GM12891 (cell line): ENCODE results near the gene MYOZ3.

ENCODE experiments used
- DNase-seq: peaks from one replicate; pipeline ENCODE4 v3.0.0; 2011; ENCODE audit warnings: low spot score; ENCODE audit not compliant: insufficient read length
- FAIRE-seq: peaks from 2 replicates; lab custom pipeline; 2011; peaks lifted over from hg19 to GRCh38; lab: Jason Lieb, UNC
- PAX5 ChIP-seq: IDR thresholded peaks from 2 replicates; pipeline ENCODE4 v1.6.1; 2011; ENCODE audit warnings: low read length, moderate library complexity, mild to moderate bottlenecking; ENCODE audit not compliant: insufficient read depth, severe bottlenecking
- POLR2A ChIP-seq: IDR thresholded peaks from 2 replicates; pipeline ENCODE4 v1.6.1; 2011; ENCODE audit warnings: low read depth, low read length, control low read depth
- POLR2AphosphoS5 ChIP-seq: IDR thresholded peaks from 2 replicates; pipeline ENCODE4 v1.6.1; 2011; ENCODE audit warnings: low read depth, low read length, control low read depth
- POU2F2 ChIP-seq: IDR thresholded peaks from 2 replicates; pipeline ENCODE4 v1.6.1; 2011; ENCODE audit warnings: low read depth, mild to moderate bottlenecking, control low read depth, low read length, moderate library complexity
- SPI1 ChIP-seq: IDR thresholded peaks from 2 replicates; pipeline ENCODE4 v1.6.1; 2011; ENCODE audit warnings: low read depth, low read length, control low read depth
- TAF1 ChIP-seq: IDR thresholded peaks from 2 replicates; pipeline ENCODE4 v1.6.1; 2011; ENCODE audit warnings: low read depth, low read length, control low read depth

MYOZ3 gene

DNA sequence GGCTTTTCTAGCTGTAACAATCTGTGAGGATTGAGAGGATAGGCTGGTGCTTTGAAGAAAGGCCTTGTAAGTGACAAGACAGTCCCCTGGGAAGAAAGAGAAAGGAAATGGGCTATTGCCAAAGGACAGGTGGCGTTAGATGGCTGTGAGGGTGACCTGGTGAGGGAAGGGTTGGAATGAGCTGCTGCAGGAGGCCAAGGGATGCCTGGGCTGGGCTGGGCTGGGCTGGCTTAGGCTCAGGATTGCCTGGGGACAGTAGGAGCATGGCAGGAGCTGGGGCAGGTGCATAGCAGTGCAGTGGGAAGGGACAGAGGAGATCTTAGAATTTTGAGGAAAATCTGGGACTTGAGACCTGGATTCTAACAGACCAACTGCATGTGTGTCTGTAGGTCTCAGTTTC is 9.7 kb upstream of the MYOZ3 start:
- DNase-seq = no peak
- TF ChIP-seq POLR2A = no peak
- TF ChIP-seq TAF1 = no peak
- no peak for TF ChIP-seq PAX5
- TF ChIP-seq POU2F2 = no peak
- no peak for TF ChIP-seq SPI1
- no peak for TF ChIP-seq POLR2AphosphoS5
- FAIRE-seq = no peak

DNA sequence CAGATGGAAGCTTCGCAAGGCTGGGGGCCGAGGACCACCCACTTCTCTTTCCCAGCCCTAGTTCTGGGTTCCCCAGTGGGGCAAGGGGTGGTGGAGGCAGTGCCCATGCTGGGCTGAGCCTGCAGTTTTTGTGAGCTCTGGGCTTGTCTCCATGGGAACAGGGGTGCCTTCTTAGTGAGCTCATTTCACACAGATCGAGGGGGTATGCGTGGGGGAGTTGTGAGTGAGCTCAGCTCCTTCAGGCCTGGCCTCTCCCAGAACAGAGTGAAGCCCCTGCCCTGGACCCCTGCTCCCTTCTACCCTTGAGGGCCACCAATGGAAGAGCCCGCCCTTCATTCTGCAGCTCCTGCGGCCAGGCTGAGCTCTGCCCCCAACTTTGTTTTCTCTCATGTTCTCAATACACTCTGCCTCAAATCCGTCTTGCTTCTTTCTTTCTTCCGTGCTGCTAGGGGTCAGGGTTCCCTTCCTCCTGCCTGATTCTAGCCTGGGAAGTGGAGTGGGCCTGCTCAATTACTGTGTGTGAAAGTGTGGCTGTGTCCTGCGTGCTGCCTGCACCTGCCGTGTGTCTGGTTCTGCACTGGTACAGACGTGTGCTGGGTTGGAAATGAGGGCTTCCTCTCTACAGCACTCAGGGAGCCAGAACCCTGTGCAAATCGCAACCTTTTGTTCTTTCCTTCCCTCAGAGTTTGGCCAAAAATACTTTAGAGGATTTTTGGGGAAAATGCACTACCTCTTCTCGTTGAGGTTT is 9.0 kb upstream of the MYOZ3 start:
- TF ChIP-seq SPI1 (no peak), PAX5 (no peak), POLR2AphosphoS5 (no peak), POU2F2 (no peak), POLR2A (no peak), TAF1 (no peak)
- no peak for FAIRE-seq
- DNase-seq = no peak

DNA sequence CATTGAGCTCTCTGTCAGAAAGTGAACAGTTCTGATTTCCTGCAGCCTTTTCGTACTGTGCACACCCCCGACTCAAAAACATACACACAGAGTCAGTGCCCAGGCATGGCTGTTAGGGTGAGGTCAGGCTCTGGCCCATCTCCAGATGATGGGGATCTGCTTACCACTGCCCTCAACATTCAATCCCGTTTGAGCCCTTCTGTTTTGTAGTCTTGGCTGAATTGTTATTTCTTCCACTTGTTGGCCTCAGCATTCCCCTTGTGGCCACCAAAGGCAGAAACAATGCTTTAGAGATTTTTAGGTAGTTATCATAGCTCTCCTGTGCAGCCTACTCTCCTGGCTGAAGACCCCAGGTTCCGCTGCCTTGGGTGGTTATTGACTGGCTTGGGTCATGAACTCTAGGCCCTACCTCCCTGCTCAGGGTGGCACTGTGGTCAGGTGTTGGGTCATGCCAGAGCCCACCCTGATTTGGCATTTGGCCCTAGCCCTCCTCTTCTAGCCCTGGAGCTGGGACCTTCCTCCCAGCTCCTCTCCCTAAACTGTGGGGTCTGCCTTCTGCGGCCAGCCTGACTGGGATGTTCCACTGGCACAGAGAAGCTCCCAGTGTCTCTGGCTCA is 7.8 kb upstream of the MYOZ3 start:
- TF ChIP-seq TAF1 (no peak), SPI1 (no peak), POLR2A (no peak), PAX5 (no peak), POU2F2 (no peak), POLR2AphosphoS5 (no peak)
- no peak for FAIRE-seq
- DNase-seq = no peak

DNA sequence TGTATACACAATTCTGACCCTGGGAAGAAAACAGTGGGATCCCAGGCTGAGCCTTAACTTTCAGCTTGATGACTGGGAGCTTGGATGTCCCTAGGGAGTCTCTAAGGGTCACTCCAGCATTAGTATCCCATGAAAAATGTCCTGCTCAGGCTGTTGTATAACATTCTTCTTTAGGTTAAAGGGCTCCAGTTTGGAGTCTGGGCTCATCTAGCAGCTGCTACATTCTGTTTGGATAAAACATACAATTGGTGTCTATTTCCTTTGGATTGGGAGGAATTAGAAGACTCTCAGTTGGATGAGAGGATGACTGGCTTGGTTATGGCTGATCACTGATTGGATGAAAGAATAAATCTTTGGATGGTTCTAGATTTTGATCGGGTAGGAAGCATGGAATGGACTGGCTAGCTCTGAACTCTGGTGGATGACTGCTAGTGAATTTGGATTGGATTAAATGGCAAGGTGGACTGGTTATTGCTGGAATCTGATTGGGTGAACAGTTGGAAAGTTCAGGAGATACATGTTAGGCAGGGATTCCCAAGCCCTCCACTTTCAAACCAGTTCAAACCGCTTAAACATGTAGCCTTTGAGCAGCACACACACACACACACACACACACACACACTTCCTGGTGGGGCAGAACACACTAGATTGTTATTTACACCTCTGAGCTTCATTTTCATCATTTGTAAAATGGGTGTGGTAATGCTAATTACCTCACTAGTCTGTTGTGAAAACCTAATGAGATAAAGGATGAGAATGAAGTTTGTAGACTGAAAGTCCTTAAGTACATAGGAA is 7.1 kb upstream of the MYOZ3 start:
- no peak for TF ChIP-seq SPI1
- no peak for TF ChIP-seq POU2F2
- no peak for TF ChIP-seq POLR2AphosphoS5
- no peak for TF ChIP-seq PAX5
- TF ChIP-seq POLR2A = no peak
- no peak for TF ChIP-seq TAF1
- FAIRE-seq (peak; percentile 61), DNase-seq (no peak)

DNA sequence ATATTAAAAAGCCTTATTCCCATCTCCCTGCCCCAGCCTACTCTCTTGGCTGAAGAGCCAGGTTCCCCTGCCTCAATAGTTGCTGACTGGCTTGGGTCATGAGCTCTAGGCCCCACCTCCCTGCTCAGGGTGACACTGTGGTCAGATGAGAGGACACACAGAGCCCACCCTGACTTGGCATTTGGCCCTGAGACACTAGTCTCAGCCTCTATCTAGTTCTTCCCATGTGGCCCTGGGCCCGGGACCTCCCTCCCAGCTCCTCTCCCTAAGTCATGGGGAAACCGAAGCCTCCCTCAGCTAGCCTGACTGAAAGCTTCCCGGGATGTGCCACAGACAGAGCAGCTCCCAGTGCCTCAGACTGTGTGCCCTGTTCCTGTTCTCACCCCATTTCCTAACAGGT is 5.8 kb upstream of the MYOZ3 start:
- DNase-seq = no peak
- no peak for FAIRE-seq
- TF ChIP-seq PAX5 (no peak), TAF1 (no peak), SPI1 (no peak), POU2F2 (no peak), POLR2A (no peak), POLR2AphosphoS5 (no peak)

DNA sequence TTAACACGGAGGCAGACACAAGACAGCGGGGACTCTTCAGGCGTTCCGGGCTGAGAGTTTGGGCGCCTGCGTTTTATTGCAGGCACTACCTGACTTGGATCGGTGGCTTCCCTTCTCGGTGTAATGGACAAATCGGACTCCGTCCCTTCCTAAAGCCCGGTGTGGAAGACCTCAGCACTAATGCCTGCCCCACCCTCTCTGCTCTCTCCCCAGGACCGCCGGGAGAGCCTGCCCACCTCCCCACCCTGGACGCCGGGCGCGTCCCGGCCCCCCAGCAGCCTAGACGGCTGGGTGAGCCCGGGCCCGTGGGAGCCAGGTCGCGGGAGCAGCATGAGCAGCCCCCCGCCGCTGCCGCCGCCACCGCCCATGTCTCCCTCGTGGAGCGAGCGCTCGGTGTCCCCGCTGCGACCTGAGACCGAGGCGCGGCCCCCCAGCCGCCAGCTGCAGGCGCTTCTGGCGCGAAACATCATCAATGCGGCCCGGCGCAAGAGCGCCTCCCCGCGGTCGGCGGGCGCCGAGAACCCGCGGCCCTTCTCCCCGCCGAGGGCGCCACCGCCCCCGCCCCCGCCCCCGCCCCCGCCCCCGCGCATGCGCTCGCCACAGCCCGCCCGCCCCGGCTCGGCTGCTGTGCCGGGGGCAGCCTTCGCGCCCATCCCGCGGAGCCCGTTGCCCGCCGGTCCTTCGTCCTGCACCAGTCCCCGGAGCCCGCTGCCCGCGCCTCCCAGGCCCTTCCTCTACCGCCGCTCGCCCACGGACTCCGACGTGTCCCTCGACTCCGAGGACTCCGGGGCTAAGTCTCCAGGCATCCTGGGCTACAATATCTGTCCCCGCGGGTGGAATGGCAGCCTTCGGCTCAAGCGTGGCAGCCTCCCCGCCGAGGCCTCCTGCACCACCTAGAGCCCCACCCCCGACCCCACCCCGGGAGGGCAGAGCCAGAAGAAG is 4.6 kb upstream of the MYOZ3 start:
- no peak for TF ChIP-seq TAF1
- TF ChIP-seq PAX5 = no peak
- TF ChIP-seq POU2F2 = 0 out of 2 replicates have a peak, but pooled peaks have one; percentile 11
- FAIRE-seq (peak; percentile 77), DNase-seq (peak; percentile 94)

DNA sequence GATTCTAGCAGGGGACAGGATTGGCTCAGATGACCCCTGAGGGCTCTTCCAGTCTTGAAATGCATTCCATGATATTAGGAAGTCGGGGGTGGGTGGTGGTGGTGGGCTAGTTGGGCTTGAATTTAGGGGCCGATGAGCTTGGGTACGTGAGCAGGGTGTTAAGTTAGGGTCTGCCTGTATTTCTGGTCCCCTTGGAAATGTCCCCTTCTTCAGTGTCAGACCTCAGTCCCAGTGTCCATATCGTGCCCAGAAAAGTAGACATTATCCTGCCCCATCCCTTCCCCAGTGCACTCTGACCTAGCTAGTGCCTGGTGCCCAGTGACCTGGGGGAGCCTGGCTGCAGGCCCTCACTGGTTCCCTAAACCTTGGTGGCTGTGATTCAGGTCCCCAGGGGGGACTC is 2.9 kb upstream of the MYOZ3 start:
- no peak for FAIRE-seq
- no peak for TF ChIP-seq POLR2A
- no peak for TF ChIP-seq TAF1
- TF ChIP-seq PAX5 = no peak
- TF ChIP-seq SPI1 = no peak
- no peak for TF ChIP-seq POU2F2
- TF ChIP-seq POLR2AphosphoS5 = no peak
- no peak for DNase-seq

DNA sequence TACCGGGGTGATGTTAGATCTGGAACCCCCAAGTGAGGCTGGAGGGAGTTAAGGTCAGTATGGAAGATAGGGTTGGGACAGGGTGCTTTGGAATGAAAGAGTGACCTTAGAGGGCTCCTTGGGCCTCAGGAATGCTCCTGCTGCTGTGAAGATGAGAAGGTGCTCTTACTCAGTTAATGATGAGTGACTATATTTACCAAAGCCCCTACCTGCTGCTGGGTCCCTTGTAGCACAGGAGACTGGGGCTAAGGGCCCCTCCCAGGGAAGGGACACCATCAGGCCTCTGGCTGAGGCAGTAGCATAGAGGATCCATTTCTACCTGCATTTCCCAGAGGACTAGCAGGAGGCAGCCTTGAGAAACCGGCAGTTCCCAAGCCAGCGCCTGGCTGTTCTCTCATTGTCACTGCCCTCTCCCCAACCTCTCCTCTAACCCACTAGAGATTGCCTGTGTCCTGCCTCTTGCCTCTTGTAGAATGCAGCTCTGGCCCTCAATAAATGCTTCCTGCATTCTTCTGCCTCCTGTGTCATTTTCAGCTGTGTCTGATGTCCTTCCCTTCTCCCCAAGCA is 2.3 kb upstream of the MYOZ3 start:
- FAIRE-seq = no peak
- DNase-seq = no peak
- no peak for TF ChIP-seq POU2F2
